Measurements from ENCODE around the gene CFAP126.
A peak's percentile ranks its signal among the peaks of the same experiment; 100 is the strongest.
"Not testable (repeated sequence)": the region's sequence is repeated elsewhere in the genome, so short reads cannot be mapped to it uniquely, and the experiment has no call there.

The CFAP126 gene

DNA sequence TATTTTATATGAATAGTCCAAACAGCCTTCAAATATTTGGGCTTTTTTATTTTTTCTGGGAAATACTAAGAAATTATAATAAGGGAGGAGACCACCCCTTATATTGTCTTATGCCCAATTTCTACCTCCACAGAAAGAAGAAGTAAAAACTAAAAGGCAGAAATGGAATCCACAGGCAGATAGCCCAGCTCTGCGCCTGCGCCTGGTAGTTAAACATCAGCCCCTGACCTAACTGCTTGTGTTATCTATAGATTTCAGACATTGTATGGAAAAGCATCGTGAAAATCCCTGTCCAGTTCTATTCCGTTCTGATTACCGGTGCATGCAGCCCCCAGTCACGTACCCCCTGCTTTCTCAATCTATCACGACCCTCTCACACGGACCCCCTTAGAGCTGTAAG is 29.4 kb upstream of the CFAP126 start:
- not testable (repeated sequence) for H3K4me3 Mint-ChIP-seq; H3K27ac Mint-ChIP-seq (ENCODE audit: low read depth); DNase-seq (ENCODE audit: low spot score in 2 of 2); ATAC-seq (replicated peaks; ENCODE audit: extremely low read depth, poor library complexity, severe bottlenecking); H3K27me3 Mint-ChIP-seq; H3K9me3 Mint-ChIP-seq
- H3K36me3 Mint-ChIP-seq (ENCODE audit: insufficient read depth), result peaks cover 21% of the 10 kb centered on the region
- H3K4me1 Mint-ChIP-seq, result peaks cover 26% of the 10 kb centered on the region

DNA sequence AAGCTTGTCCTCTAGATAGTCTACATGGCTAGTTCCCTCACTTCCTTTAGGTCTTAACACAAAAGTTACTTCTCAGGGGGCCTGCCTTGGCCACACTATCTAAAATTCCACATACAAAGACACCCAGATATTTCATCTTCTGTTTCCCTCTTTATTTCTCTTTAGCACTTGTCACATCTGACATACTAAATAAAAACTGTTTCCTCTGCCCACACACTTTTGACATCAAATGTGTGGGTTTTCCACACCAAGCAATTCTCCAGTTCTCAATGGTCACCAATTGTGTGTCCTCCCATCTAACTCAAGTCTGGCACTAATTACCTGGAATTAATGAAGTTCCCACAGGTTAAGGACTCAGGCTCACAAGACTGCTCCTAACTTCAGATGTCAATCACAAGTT is 25.5 kb upstream of the CFAP126 start:
- Mint-ChIP-seq H3K9me3 (no peaks in the 10 kb centered on the region), H3K4me3 (no peak overlapping the region), H3K27ac (ENCODE audit: low read depth) (no peak overlapping the region), H3K4me1 (peaks cover 17% of the 10 kb centered on the region), H3K36me3 (ENCODE audit: insufficient read depth) (peaks cover 10% of the 10 kb centered on the region), H3K27me3 (no peaks in the 10 kb centered on the region)
- DNase-seq (ENCODE audit: low spot score in 2 of 2), result no peak
- ATAC-seq (replicated peaks; ENCODE audit: extremely low read depth, poor library complexity, severe bottlenecking), result no peak

GRCh38 chr1:161391611-161392010 is 23.9 kb upstream of the CFAP126 start:
- no peak for ATAC-seq (replicated peaks; ENCODE audit: extremely low read depth, poor library complexity, severe bottlenecking)
- peaks cover 17% of the 10 kb centered on the region for H3K4me1 Mint-ChIP-seq
- H3K36me3 Mint-ChIP-seq (ENCODE audit: insufficient read depth), result peaks cover 14% of the 10 kb centered on the region
- DNase-seq (ENCODE audit: low spot score in 2 of 2), result no peak
- no peaks in the 10 kb centered on the region for H3K9me3 Mint-ChIP-seq
- H3K27ac Mint-ChIP-seq (ENCODE audit: low read depth), result no peak overlapping the region
- H3K27me3 Mint-ChIP-seq, result no peaks in the 10 kb centered on the region
- H3K4me3 Mint-ChIP-seq, result no peak overlapping the region

DNA sequence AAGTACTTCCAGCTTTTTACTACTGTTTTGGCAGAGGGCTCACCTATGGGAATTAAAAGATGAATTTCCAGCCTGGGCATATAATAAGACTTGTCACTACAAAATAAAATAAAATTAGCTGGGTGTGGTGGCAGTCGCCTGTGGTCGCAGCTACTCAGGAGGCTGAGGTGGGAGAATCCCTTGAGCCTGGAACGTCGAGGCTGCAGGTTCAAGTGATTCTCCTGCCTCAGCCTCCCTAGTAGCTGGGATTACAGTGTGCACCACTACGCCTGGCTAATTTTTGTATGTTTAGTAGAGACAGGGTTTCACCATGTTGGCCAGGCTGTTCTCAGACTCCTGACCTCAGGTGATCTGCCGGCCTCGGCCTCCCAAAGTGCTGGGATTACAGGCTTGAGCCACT is 23.5 kb upstream of the CFAP126 start:
- H3K9me3 Mint-ChIP-seq; DNase-seq (ENCODE audit: low spot score in 2 of 2); H3K27ac Mint-ChIP-seq (ENCODE audit: low read depth); ATAC-seq (replicated peaks; ENCODE audit: extremely low read depth, poor library complexity, severe bottlenecking); H3K27me3 Mint-ChIP-seq: not testable (repeated sequence)
- H3K4me3 Mint-ChIP-seq, result peak overlapping the region; percentile 84
- H3K36me3 Mint-ChIP-seq (ENCODE audit: insufficient read depth), result peaks cover 14% of the 10 kb centered on the region
- peaks cover 17% of the 10 kb centered on the region for H3K4me1 Mint-ChIP-seq

- H3K4me3 Mint-ChIP-seq, result peak overlapping the region; percentile 84
- H3K9me3 Mint-ChIP-seq, result no peaks in the 10 kb centered on the region
- DNase-seq (ENCODE audit: low spot score in 2 of 2) (no peak), ATAC-seq (replicated peaks; ENCODE audit: extremely low read depth, poor library complexity, severe bottlenecking) (peak; percentile 18)
- peaks cover 17% of the 10 kb centered on the region for H3K4me1 Mint-ChIP-seq
- H3K27ac Mint-ChIP-seq (ENCODE audit: low read depth), result peak overlapping the region; percentile 93
- H3K36me3 Mint-ChIP-seq (ENCODE audit: insufficient read depth), result peaks cover 14% of the 10 kb centered on the region
- H3K27me3 Mint-ChIP-seq, result no peaks in the 10 kb centered on the region
Observed at GRCh38 chr1:161390559-161390858, 22.8 kb upstream of the CFAP126 start.

DNA sequence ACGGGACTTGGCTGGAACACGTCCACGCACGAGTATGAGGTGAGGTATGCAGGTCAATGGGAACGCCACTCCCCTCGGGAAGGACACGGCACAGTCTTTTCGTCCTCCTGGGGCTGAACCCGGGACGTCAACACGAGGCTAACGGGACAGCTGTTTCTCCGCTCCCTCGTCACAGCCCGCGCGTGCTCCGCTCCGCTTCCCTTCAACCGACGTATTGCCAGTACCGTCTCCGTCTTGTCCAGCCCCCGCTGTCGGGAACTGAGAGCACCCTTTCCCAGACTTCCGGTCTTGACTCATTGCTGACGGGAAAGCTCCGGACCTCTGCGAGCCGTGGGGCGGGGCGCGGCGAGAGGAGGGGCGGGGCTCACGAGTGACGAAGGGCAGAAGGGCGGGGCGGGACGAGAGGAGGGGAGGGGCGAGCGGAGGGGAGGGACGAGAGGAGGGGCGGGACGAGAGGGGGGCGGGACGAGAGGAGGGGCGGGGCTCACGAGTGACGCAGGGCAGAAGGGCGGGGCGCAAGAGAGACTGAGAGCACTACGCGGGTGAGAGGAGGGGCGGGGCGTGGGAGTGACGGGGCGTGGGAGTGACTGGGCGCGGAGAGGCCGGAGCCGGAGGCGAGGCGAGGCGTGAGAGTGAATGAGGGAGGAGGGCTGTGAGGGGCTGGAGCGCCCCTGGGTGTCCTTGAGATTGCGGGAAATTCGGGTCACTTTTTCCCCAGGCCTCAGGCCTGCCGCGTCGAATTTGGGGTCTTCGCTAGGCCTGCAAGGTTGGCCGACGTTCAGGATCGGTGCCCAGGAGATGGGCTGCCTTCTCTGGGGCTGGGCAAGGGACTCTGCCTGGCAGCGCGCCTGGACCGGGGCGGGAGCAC is 22.2 kb upstream of the CFAP126 start:
- H3K27ac Mint-ChIP-seq (ENCODE audit: low read depth), result peak overlapping the region; percentile 93
- H3K9me3 Mint-ChIP-seq, result no peaks in the 10 kb centered on the region
- peaks cover 14% of the 10 kb centered on the region for H3K36me3 Mint-ChIP-seq (ENCODE audit: insufficient read depth)
- ATAC-seq (replicated peaks; ENCODE audit: extremely low read depth, poor library complexity, severe bottlenecking) (peak; percentile 92), DNase-seq (ENCODE audit: low spot score in 2 of 2) (peak; percentile 88 to 91)
- peaks cover 17% of the 10 kb centered on the region for H3K4me1 Mint-ChIP-seq
- H3K4me3 Mint-ChIP-seq, result peak overlapping the region; percentile 84
- H3K27me3 Mint-ChIP-seq, result no peaks in the 10 kb centered on the region

DNA sequence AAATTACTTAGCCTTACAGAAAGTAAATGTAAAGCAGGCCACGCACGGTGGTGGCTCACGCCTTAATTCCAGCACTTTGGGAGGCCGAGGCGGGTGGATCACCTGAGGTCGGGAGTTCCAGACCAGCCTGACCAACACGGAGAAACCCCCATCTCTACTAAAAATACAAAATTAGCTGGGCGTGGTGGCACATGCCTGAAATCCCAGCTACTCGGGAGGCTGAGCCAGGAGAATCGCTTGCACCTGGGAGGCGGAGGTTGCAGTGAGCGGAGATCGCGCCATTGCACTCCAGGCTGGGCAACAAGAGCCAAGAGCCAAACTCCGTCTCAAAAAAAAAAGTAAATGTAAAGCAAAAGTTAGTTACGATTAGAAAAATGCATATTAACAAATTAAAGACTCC is 21.5 kb upstream of the CFAP126 start:
- H3K27me3 Mint-ChIP-seq, result not testable (repeated sequence)

DNA sequence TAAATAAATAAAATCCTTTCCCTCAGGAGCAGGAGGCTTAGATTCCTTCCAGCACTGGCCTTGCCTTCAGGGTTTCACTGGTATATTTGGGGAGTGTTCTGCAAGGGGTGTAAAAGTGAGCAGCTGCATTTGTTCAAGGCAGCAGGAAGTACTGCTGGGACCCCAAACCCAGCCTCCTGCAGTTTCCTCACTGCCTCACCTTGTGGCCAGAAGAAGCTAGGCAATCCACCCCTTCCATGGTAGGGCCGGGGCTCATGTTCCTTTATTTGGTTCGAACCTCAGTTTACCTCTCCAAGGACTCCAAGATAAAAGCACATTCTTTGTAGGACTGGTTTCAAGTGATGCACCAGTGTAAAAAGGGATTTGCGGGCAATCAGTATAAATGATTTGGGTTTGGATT is 21.0 kb upstream of the CFAP126 start:
- H3K4me3 Mint-ChIP-seq, result peak overlapping the region; percentile 84
- peaks cover 17% of the 10 kb centered on the region for H3K4me1 Mint-ChIP-seq
- H3K9me3 Mint-ChIP-seq, result no peaks in the 10 kb centered on the region
- no peak for DNase-seq (ENCODE audit: low spot score in 2 of 2)
- H3K36me3 Mint-ChIP-seq (ENCODE audit: insufficient read depth), result peaks cover 13% of the 10 kb centered on the region
- H3K27ac Mint-ChIP-seq (ENCODE audit: low read depth), result no peak overlapping the region
- ATAC-seq (replicated peaks; ENCODE audit: extremely low read depth, poor library complexity, severe bottlenecking), result no peak
- no peaks in the 10 kb centered on the region for H3K27me3 Mint-ChIP-seq

More for the DNA sequence above, 21.5 kb upstream of the CFAP126 start:
- not testable (repeated sequence) for DNase-seq (ENCODE audit: low spot score in 2 of 2); ATAC-seq (replicated peaks; ENCODE audit: extremely low read depth, poor library complexity, severe bottlenecking); H3K9me3 Mint-ChIP-seq
- Mint-ChIP-seq H3K36me3 (ENCODE audit: insufficient read depth) (peaks cover 14% of the 10 kb centered on the region), H3K4me3 (peak overlapping the region; percentile 84), H3K4me1 (peaks cover 17% of the 10 kb centered on the region), H3K27ac (ENCODE audit: low read depth) (peak overlapping the region; percentile 93)

GRCh38 chr1:161382214-161383019 is 14.7 kb upstream of the CFAP126 start:
- peaks cover 3% of the 10 kb centered on the region for H3K36me3 Mint-ChIP-seq (ENCODE audit: insufficient read depth)
- DNase-seq (ENCODE audit: low spot score in 2 of 2), result no peak
- no peaks in the 10 kb centered on the region for H3K9me3 Mint-ChIP-seq
- H3K27ac Mint-ChIP-seq (ENCODE audit: low read depth), result no peak overlapping the region
- H3K4me3 Mint-ChIP-seq, result no peak overlapping the region
- H3K4me1 Mint-ChIP-seq, result no peaks in the 10 kb centered on the region
- H3K27me3 Mint-ChIP-seq, result no peaks in the 10 kb centered on the region
- peak; percentile 78 for ATAC-seq (replicated peaks; ENCODE audit: extremely low read depth, poor library complexity, severe bottlenecking)

- Mint-ChIP-seq H3K36me3 (ENCODE audit: insufficient read depth) (peaks cover 2% of the 10 kb centered on the region), H3K27me3 (no peaks in the 10 kb centered on the region), H3K4me3 (no peak overlapping the region), H3K9me3 (no peaks in the 10 kb centered on the region), H3K27ac (ENCODE audit: low read depth) (no peak overlapping the region), H3K4me1 (no peaks in the 10 kb centered on the region)
- no peak for ATAC-seq (replicated peaks; ENCODE audit: extremely low read depth, poor library complexity, severe bottlenecking)
- no peak for DNase-seq (ENCODE audit: low spot score in 2 of 2)
Observed at GRCh38 chr1:161381707-161382106, 14.0 kb upstream of the CFAP126 start.

- Mint-ChIP-seq H3K9me3 (no peaks in the 10 kb centered on the region), H3K27me3 (no peaks in the 10 kb centered on the region), H3K4me1 (no peaks in the 10 kb centered on the region), H3K36me3 (ENCODE audit: insufficient read depth) (no peaks in the 10 kb centered on the region), H3K4me3 (no peak overlapping the region), H3K27ac (ENCODE audit: low read depth) (no peak overlapping the region)
- DNase-seq (ENCODE audit: low spot score in 2 of 2), result no peak
- no peak for ATAC-seq (replicated peaks; ENCODE audit: extremely low read depth, poor library complexity, severe bottlenecking)
Observed at GRCh38 chr1:161379071-161379470, 11.4 kb upstream of the CFAP126 start.

GRCh38 chr1:161378014-161378413 is 10.3 kb upstream of the CFAP126 start:
- Mint-ChIP-seq H3K9me3 (no peaks in the 10 kb centered on the region), H3K4me1 (no peaks in the 10 kb centered on the region), H3K27me3 (no peaks in the 10 kb centered on the region), H3K36me3 (ENCODE audit: insufficient read depth) (no peaks in the 10 kb centered on the region), H3K4me3 (no peak overlapping the region), H3K27ac (ENCODE audit: low read depth) (no peak overlapping the region)
- ATAC-seq (replicated peaks; ENCODE audit: extremely low read depth, poor library complexity, severe bottlenecking), result no peak
- DNase-seq (ENCODE audit: low spot score in 2 of 2), result no peak

GRCh38 chr1:161374373-161374772 is 6.7 kb upstream of the CFAP126 start:
- Mint-ChIP-seq H3K36me3 (ENCODE audit: insufficient read depth) (no peaks in the 10 kb centered on the region), H3K27ac (ENCODE audit: low read depth) (no peak overlapping the region), H3K4me3 (no peak overlapping the region), H3K27me3 (no peaks in the 10 kb centered on the region), H3K9me3 (no peaks in the 10 kb centered on the region), H3K4me1 (no peaks in the 10 kb centered on the region)
- no peak for DNase-seq (ENCODE audit: low spot score in 2 of 2)
- no peak for ATAC-seq (replicated peaks; ENCODE audit: extremely low read depth, poor library complexity, severe bottlenecking)
